Measurements from ENCODE around the gene RXFP1.
A peak's percentile ranks its signal among the peaks of the same experiment; 100 is the strongest.
"Not testable (repeated sequence)": the region's sequence is repeated elsewhere in the genome, so short reads cannot be mapped to it uniquely, and the experiment has no call there.

Gene RXFP1

GRCh38 chr4:158613046-158613445, 91.4 kb downstream of the RXFP1 start:
- DNase-seq (ENCODE audit: low read depth): no peak

GRCh38 chr4:158617956-158618355, 96.3 kb downstream of the RXFP1 start:
- no peak for DNase-seq (ENCODE audit: low read depth)

GRCh38 chr4:158621729-158622128, 100.0 kb downstream of the RXFP1 start:
- DNase-seq (ENCODE audit: low read depth): no peak

- DNase-seq (ENCODE audit: low read depth): no peak
Observed at GRCh38 chr4:158622251-158622650, 100.6 kb downstream of the RXFP1 start.

GRCh38 chr4:158624889-158625478, 103.3 kb downstream of the RXFP1 start:
- DNase-seq (ENCODE audit: low read depth): no peak

GRCh38 chr4:158625544-158625943, 103.9 kb downstream of the RXFP1 start:
- DNase-seq (ENCODE audit: low read depth): no peak

GRCh38 chr4:158630893-158631292, 109.2 kb downstream of the RXFP1 start:
- DNase-seq (ENCODE audit: low read depth): no peak

- no peak for DNase-seq (ENCODE audit: low read depth)
Observed at GRCh38 chr4:158636619-158637018, 114.9 kb downstream of the RXFP1 start.

- no peak for DNase-seq (ENCODE audit: low read depth)
Observed at GRCh38 chr4:158644356-158644755, 122.7 kb downstream of the RXFP1 start.

GRCh38 chr4:158644760-158645159, 123.1 kb downstream of the RXFP1 start:
- DNase-seq (ENCODE audit: low read depth): no peak

- no peak for DNase-seq (ENCODE audit: low read depth)
Observed at GRCh38 chr4:158649111-158649680, 127.5 kb downstream of the RXFP1 start.

GRCh38 chr4:158652920-158653319, 131.2 kb downstream of the RXFP1 start:
- no peak for DNase-seq (ENCODE audit: low read depth)

GRCh38 chr4:158656439-158656838, 134.8 kb downstream of the RXFP1 start:
- no peak for DNase-seq (ENCODE audit: low read depth)

- no peak for DNase-seq (ENCODE audit: low read depth)
Observed at GRCh38 chr4:158657291-158657690, 135.6 kb downstream of the RXFP1 start.

GRCh38 chr4:158663255-158663654, 141.6 kb downstream of the RXFP1 start:
- DNase-seq (ENCODE audit: low read depth): not testable (repeated sequence)

GRCh38 chr4:158663707-158664625, 142.3 kb downstream of the RXFP1 start:
- DNase-seq (ENCODE audit: low read depth): not testable (repeated sequence)

GRCh38 chr4:158664806-158665205, 143.1 kb downstream of the RXFP1 start:
- no peak for DNase-seq (ENCODE audit: low read depth)

- DNase-seq (ENCODE audit: low read depth): no peak
Observed at GRCh38 chr4:158666892-158667291, 145.2 kb downstream of the RXFP1 start.

GRCh38 chr4:158667651-158668198, 146.0 kb downstream of the RXFP1 start:
- DNase-seq (ENCODE audit: low read depth): no peak

- no peak for DNase-seq (ENCODE audit: low read depth)
Observed at GRCh38 chr4:158669310-158669709, 147.6 kb downstream of the RXFP1 start.

GRCh38 chr4:158670975-158671664, 149.4 kb downstream of the RXFP1 start:
- peak; percentile 13 for DNase-seq (ENCODE audit: low read depth)

GRCh38 chr4:158671665-158671914, 149.9 kb downstream of the RXFP1 start, which contains the start of gene C4orf46:
C4orf46 (minus strand) TSS chr4:158671887; CDS start chr4:158671801, 86 bp downstream.
- no peak for DNase-seq (ENCODE audit: low read depth)
